ENCODE data around the gene ADARB1. TPM values are rescaled to one million over a fixed set of nuclear protein-coding genes. Genes with fewer than 3 reads are reported as not detected.

ADARB1 gene
- total and polyA plus RNA-seq, 9 of the 15 experiments (the other 6 are each of a cell fraction or from before 2014, with no cell fraction given) = 6.7 to 16.0 (median 8.3) TPM

GRCh38 chr21:45073301-45074047 is 906 bp upstream of the ADARB1 start (continued):
- peak; percentile 66 for TF ChIP-seq MGA (IDR thresholded peaks at IDR 0.05)
- TF ChIP-seq CC2D1A (IDR thresholded peaks at IDR 0.05) = peak; percentile 59; the same call in 1 of the 2 replicates
- no peak for TF ChIP-seq XRCC4 (IDR thresholded peaks at IDR 0.05; ENCODE audit: extremely low read depth, insufficient read depth, insufficient read length)
- 0 out of 4 replicates have a peak, but pooled peaks of 1 of the 2 experiments have one; percentile 1 for TF ChIP-seq RCOR1 (IDR thresholded peaks at IDR 0.05; ENCODE audit: borderline replicate concordance in 1 of 2, low read depth in 2 of 2, low read length in 2 of 2)
- peak; percentile 36; the same call in 1 of the 2 replicates for TF ChIP-seq ATF7 (IDR thresholded peaks at IDR 0.05)
- no peak for TF ChIP-seq SMARCA5 (IDR thresholded peaks at IDR 0.05)
- no peak for TF ChIP-seq TCFL5 (CRISPR knock-in tag; conservative IDR thresholded peaks at IDR 0.05)
- peak; percentile 74; the same call in 1 of the 2 replicates for TF ChIP-seq POLR2G (IDR thresholded peaks at IDR 0.05; ENCODE audit: low read depth, low read length)
- TF ChIP-seq NR3C1 (CRISPR knock-in tag; IDR thresholded peaks at IDR 0.05) = no peak
- TF ChIP-seq GTF2A2 (tag; IDR thresholded peaks at IDR 0.05) = peak; percentile 93
- TF ChIP-seq PBX2 (CRISPR knock-in tag; IDR thresholded peaks at IDR 0.05; ENCODE audit: low read depth) = no peak
- TF ChIP-seq PBX2 (tag; conservative IDR thresholded peaks at IDR 0.05; ENCODE audit: low read depth) = no peak
- TF ChIP-seq STAT5A (IDR thresholded peaks at IDR 0.05; ENCODE audit: borderline replicate concordance, low read length) = peak; percentile 57
- no peak for TF ChIP-seq HMG20B (CRISPR knock-in tag; IDR thresholded peaks at IDR 0.05)
- TF ChIP-seq ARID1B (IDR thresholded peaks at IDR 0.05) = peak; percentile 87

Measured in K562 (cell line).